Measurements from ENCODE around the gene VILL. TPM values are rescaled to one million over a fixed set of nuclear protein-coding genes. Genes with fewer than 3 reads are reported as not detected.

The VILL gene
- total RNA-seq, 1 donor from 2014 or later = 1.7 TPM

DNA sequence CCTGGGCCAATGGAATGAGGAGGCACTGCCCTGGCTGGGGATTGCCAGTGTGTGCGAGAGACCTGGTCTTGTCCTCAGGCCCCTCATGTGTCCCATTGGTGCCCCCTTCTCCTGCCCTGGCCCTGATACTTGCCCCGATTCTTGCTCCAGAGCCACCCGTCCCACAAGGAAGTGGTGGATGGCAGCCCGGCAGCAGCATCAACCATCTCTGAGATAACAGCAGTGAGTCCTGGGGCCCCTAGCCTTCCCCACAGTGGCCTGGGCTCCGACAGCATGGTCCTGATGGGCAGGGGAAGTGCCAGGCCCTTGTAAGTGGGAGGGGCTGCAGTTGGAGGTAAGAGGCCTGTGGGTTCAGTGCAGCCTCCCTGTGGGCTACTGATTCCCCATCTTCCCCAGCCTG lies 15.4 kb downstream of the VILL start:
- H3K36me3 Mint-ChIP-seq (ENCODE audit: low read depth) = peaks cover 11% of the 10 kb centered on the region
- TF ChIP-seq, protein P1, sequence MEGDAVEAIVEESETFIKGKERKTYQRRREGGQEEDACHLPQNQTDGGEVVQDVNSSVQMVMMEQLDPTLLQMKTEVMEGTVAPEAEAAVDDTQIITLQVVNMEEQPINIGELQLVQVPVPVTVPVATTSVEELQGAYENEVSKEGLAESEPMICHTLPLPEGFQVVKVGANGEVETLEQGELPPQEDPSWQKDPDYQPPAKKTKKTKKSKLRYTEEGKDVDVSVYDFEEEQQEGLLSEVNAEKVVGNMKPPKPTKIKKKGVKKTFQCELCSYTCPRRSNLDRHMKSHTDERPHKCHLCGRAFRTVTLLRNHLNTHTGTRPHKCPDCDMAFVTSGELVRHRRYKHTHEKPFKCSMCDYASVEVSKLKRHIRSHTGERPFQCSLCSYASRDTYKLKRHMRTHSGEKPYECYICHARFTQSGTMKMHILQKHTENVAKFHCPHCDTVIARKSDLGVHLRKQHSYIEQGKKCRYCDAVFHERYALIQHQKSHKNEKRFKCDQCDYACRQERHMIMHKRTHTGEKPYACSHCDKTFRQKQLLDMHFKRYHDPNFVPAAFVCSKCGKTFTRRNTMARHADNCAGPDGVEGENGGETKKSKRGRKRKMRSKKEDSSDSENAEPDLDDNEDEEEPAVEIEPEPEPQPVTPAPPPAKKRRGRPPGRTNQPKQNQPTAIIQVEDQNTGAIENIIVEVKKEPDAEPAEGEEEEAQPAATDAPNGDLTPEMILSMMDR (IDR thresholded peaks at IDR 0.05) = no peak
- no peaks in the 10 kb centered on the region for H3K9me3 Mint-ChIP-seq (ENCODE audit: low read depth)
- H3K27ac Mint-ChIP-seq (ENCODE audit: unreplicated experiment) = no peak overlapping the region
- DNase-seq (ENCODE audit: low spot score) = no peak
- no peaks in the 10 kb centered on the region for H3K27me3 Mint-ChIP-seq (ENCODE audit: low read depth)
- H3K4me3 Mint-ChIP-seq (ENCODE audit: unreplicated experiment) = no peak overlapping the region
- H3K4me1 Mint-ChIP-seq (ENCODE audit: low read depth) = peaks cover 7% of the 10 kb centered on the region

DNA sequence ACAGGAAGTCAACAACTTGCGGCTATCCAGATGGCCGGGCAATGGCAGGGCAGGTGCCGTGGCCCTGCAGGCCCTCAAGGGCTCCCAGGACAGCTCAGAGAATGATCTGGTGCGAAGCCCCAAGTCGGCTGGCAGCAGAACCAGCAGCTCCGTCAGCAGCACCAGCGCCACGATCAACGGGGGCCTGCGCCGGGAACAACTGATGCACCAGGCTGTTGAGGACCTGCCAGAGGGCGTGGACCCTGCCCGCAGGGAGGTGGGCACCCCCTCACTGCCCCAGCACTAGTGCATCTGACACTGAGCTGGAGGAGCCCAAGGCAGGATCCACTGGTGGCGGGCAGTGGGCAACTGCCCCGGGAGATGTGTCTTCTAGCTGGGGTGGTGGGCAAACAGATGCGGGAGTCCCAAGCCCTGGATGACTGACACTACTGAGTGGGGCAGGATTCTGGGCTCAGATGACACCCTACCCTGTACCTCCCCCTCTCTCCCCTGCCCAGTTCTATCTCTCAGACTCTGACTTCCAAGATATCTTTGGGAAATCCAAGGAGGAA lies 15.9 kb downstream of the VILL start:
- Mint-ChIP-seq H3K4me3 (ENCODE audit: unreplicated experiment) (no peak overlapping the region), H3K27ac (ENCODE audit: unreplicated experiment) (no peak overlapping the region), H3K9me3 (ENCODE audit: low read depth) (no peaks in the 10 kb centered on the region), H3K4me1 (ENCODE audit: low read depth) (peaks cover 7% of the 10 kb centered on the region), H3K27me3 (ENCODE audit: low read depth) (no peaks in the 10 kb centered on the region), H3K36me3 (ENCODE audit: low read depth) (peaks cover 15% of the 10 kb centered on the region)
- no peak for DNase-seq (ENCODE audit: low spot score)
- TF ChIP-seq, protein P1 (IDR thresholded peaks at IDR 0.05) = no peak

DNA sequence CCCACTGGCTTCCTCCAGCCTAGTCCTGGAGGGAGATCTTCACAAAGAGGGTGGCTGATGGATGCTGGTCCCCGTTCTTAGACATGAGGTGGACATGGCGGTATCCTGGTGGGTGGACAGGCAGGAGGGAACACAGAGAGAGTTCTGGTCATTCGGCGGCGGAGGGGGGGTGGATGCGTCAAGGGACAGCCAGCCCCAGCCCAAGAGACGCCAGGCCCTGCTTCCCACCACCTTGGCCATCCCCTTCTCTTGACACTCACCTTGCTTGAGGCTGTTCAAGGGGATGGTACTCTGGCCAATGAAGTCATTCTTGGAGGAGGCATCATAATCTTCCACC lies 17.1 kb downstream of the VILL start:
- H3K27ac Mint-ChIP-seq (ENCODE audit: unreplicated experiment) = no peak overlapping the region
- TF ChIP-seq, protein P1 (IDR thresholded peaks at IDR 0.05) = no peak
- DNase-seq (ENCODE audit: low spot score) = no peak
- no peaks in the 10 kb centered on the region for H3K9me3 Mint-ChIP-seq (ENCODE audit: low read depth)
- H3K4me1 Mint-ChIP-seq (ENCODE audit: low read depth) = peaks cover 7% of the 10 kb centered on the region
- peaks cover 15% of the 10 kb centered on the region for H3K36me3 Mint-ChIP-seq (ENCODE audit: low read depth)
- no peak overlapping the region for H3K4me3 Mint-ChIP-seq (ENCODE audit: unreplicated experiment)
- H3K27me3 Mint-ChIP-seq (ENCODE audit: low read depth) = no peaks in the 10 kb centered on the region

DNA sequence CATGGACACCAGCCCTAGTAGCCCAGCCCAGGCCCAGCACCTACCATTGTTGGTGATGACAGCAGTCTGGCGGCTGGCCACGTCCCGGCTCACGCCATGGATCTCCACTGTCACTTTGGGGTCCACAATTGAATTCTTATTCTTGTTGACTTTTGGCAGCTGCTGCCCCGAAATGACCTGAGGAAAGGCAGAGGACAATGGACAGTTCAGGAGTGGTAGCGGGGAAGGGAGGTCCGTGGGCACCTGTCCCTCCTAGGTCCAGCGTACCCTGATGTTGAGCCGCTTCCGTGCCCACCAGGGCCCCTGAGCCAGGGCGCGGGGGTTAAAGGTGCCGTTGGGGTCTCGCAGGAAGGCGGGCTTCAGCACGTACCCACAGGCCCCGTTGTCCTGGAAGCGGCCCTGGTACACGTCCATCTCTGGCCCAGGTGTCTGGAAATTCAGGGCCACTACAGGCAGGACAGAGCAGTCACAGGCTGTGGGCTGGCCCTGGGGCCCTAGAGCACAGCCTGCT lies 17.7 kb downstream of the VILL start:
- Mint-ChIP-seq H3K36me3 (ENCODE audit: low read depth) (peaks cover 15% of the 10 kb centered on the region), H3K4me1 (ENCODE audit: low read depth) (peaks cover 7% of the 10 kb centered on the region), H3K27ac (ENCODE audit: unreplicated experiment) (no peak overlapping the region), H3K4me3 (ENCODE audit: unreplicated experiment) (no peak overlapping the region), H3K27me3 (ENCODE audit: low read depth) (no peaks in the 10 kb centered on the region), H3K9me3 (ENCODE audit: low read depth) (no peaks in the 10 kb centered on the region)
- no peak for DNase-seq (ENCODE audit: low spot score)
- TF ChIP-seq, protein P1 (IDR thresholded peaks at IDR 0.05) = no peak

DNA sequence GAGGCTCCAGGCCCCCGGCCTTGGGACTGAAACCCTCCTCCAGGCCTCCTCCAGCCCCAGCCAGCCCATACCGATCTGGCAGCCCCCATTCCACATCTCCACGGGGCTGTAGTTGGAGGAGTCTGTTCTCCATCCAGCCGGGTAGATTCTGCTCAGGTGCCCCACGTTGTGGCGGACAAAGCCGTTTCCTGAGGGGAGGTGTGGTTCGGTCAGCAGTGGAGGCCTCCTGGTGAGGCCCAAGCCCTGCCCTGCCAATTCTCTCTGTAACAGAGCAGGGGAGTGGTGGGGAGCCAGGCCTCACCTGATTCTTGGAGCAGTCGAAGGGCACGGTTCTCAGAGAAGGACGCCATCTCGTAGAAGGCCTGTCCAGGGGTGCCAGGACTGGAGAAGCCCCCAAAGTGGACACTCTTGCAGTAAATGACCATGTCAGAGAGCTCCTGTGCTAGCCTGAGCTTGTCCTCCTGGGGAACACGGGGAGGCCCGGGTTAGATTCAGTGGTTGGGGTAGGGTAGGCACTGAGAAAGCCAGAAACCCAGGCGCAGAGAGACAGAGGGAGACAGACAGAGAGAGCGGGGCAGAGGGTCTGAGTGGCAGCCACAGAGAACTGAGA lies 18.5 kb downstream of the VILL start:
- TF ChIP-seq, protein P1 (IDR thresholded peaks at IDR 0.05) = no peak
- Mint-ChIP-seq H3K27ac (ENCODE audit: unreplicated experiment) (no peak overlapping the region), H3K4me3 (ENCODE audit: unreplicated experiment) (no peak overlapping the region), H3K27me3 (ENCODE audit: low read depth) (no peaks in the 10 kb centered on the region), H3K36me3 (ENCODE audit: low read depth) (peaks cover 15% of the 10 kb centered on the region), H3K9me3 (ENCODE audit: low read depth) (no peaks in the 10 kb centered on the region), H3K4me1 (ENCODE audit: low read depth) (peaks cover 7% of the 10 kb centered on the region)
- no peak for DNase-seq (ENCODE audit: low spot score)
